Fibroblast of skin of scalp (primary cell): ENCODE results near the gene MKKS. TPM values are rescaled to one million over a fixed set of nuclear protein-coding genes. Genes with fewer than 3 reads are reported as not detected.

Experiments
- DNase-seq: peaks from one replicate; pipeline ENCODE4 v3.0.0-alpha.2; 2013
- polyA plus RNA-seq, 2 experiments: library from polyadenylated mRNA; unstranded; fragments of 120-200 nt; gene quantifications; one replicate each; pipeline ENCODE4 v1.2.1, GENCODE V29; 2013; ENCODE audit not compliant: insufficient read length in 2 of 2

The MKKS gene
- polyA plus RNA-seq (2013, experiment 1 of 2; ENCODE audit: insufficient read length) = 11.0 TPM
- 12.1 TPM for polyA plus RNA-seq (2013, experiment 2 of 2; ENCODE audit: insufficient read length)

- DNase-seq = peak; percentile 93
Observed at GRCh38 chr20:10433623-10434466, at the start of gene MKKS. MKKS (minus strand) TSS chr20:10434222; CDS start chr20:10413514, 20,708 bp downstream.

DNA sequence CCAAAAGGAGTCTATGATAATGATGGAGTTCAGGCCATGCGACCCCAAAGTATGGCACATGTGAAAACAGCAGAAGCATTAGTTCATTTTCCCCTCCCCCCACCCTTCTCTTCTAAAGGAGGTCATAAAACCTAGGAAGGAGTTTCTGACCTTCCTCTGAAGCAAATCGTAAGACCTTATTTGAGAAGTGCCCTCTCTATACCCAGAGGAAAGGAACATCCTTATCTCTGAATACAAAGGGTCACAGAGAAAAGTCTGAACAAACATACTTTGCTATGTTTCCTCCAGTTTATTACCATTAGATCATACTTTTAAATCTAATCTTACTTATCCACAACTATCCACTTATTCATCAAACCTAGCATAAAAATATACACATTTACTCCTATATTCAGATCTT, 49.7 kb upstream of the MKKS start:
- no peak for DNase-seq

GRCh38 chr20:10481676-10482075, 47.7 kb upstream of the MKKS start:
- DNase-seq = no peak

- no peak for DNase-seq
Observed at GRCh38 chr20:10478930-10479329, 44.9 kb upstream of the MKKS start.

DNA sequence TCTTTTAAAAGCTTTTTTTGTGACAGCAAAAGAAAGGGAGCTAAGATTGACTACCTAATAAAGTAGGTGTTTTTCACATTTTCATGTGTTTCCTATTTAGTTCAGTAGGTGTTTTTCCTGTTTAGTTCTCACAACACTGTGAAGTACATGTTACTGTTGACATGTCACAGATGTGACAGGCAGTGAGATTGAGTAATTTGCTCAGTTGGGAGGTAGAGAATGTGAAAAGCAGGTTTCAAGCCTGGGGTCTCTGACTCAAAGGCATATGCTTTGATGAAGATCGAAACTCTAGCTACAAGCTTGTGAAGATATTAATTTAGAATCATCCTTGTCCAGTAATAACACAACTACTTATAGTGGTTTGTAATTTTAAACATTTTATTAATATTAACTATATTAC, 44.2 kb upstream of the MKKS start:
- no peak for DNase-seq

DNA sequence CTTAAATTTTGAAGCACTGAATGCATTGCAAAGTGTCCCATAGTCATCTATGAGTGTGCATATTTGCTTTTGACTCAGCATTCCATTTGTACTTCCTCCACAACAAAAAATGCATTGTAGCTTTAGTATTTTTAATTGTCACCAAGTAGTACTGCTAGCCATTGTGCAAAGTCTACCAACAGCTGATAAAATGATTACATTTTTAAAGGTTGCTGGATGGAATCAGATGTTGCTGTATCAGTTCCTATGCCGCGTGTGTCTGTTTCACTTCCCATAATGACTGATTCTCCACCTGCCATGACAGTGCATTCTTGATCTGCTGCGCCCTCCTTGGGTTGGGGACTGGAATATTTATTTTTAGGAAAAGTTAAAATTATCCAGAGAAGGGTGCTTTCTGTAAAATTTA, 42.3 kb upstream of the MKKS start:
- peak; percentile 47 for DNase-seq

GRCh38 chr20:10475225-10475624, 41.2 kb upstream of the MKKS start:
- no peak for DNase-seq

GRCh38 chr20:10474606-10475184, 40.7 kb upstream of the MKKS start:
- peak; percentile 28 for DNase-seq

- no peak for DNase-seq
Observed at GRCh38 chr20:10472871-10473270, 38.8 kb upstream of the MKKS start.

- no peak for DNase-seq
Observed at GRCh38 chr20:10470276-10470675, 36.3 kb upstream of the MKKS start.

DNA sequence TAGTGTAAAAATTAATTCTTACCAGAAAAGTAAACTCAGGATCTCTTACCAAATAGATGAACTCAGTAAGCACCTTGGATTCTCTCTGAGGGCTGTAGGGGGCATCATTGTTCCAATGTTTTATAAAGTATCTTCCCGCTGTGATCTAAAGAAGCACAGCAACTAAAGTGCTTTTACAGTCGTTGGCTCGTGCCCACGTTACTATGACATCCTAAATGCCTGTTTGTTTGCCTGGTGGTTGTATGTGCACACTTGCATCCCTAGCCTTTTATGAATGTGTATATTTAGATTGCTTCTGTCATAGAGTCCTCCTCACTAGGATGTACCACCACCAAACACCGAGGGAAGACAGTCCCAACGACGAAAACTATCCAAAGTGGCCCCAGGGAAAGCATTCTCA, 35.6 kb upstream of the MKKS start:
- DNase-seq = peak; percentile 88

- no peak for DNase-seq
Observed at GRCh38 chr20:10469056-10469455, 35.0 kb upstream of the MKKS start.

DNA sequence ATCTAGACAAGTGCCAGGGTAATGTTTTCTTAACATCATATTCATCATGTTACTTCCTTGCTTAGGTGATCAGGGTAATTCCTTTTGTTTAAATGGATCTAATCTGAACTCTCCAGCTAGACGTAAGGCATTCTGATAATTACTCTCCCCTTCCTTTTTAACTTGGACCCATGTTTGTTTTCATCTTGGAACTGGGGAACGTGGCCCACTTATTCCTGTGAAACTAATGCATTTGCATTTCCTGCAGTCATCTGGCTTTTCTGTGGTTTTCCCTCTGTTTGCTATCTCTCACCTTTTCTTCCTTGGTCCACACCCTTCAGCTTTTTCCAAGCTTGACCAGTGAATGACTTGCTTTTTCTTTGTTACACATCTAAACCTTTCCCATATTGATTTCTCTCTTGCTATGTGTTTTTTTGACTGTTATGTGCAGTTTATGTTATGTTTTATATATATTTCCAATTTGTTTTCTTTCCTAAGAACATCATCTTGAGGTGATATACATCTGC, 34.4 kb upstream of the MKKS start:
- no peak for DNase-seq

DNA sequence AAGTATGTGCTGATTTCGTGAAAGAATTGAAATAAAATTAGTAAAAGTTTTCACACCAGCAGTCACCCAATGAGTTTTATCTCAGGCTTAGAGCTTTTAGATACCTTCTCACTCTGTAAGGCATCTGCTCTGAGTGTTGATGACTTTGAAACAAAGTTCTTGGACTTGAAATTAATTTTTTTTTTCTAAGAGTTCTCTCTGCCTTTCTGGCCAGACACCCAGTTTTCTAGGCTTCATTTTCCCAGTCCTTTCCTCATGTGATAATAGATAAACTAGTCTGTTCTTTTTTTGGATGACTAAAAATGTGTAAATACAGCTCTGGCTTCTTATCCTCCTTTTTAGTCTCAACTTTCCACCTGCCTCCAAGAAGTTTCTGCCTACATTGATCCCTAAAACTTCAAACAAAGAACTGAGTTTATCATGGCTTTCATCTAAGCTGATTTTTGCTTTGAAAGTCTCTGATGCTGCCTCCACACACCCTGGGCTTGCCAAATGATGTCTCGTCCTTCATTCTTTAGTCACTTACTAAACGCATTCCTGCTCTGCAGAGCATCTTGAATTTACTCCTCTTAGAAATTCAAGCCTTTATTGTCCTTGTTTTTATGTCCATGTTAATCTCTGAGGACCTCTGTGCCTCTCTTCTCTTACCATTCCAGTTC, 33.8 kb upstream of the MKKS start:
- peak; percentile 22 for DNase-seq

DNA sequence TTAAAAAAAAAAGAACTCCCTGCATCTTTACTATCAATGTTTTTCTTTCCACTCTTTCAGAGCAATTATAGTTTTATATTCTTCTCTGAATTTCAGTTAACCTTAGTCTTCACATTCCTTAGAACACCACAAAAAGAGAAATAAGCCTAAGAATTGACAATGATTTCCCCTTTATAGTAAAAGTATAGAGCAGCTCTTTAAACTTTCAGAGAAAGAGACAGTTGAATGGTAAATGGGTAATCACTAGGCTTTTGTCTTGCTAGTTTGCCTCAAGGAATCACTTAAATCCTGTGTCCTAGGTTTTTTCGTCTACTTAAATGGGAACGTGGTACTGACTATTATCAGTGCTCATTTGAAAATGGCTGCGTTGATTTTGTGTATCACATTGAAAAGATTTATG, 32.8 kb upstream of the MKKS start:
- no peak for DNase-seq

DNA sequence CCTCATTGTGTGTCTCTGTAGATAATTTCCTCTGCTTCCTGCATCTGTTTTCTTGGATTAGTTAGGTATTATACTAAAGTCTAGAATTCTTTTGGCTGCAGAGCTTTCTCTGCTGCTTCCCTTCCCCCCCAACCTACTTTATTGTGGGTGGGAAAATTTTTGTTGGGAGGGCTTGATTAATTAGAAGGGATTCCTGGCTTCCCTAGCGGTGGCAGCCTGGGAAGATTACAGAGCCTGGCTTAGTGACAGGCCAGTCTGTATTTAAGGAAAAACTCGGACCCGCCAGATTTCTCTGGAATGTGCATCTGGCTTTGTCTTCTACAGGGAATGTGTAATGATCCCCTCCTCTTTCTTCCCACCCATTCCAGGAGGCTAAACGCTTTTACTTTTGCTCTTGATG, 32.3 kb upstream of the MKKS start:
- DNase-seq = peak; percentile 77

GRCh38 chr20:10465135-10465534, 31.1 kb upstream of the MKKS start:
- DNase-seq = no peak

GRCh38 chr20:10463622-10464021, 29.6 kb upstream of the MKKS start:
- DNase-seq = no peak

DNA sequence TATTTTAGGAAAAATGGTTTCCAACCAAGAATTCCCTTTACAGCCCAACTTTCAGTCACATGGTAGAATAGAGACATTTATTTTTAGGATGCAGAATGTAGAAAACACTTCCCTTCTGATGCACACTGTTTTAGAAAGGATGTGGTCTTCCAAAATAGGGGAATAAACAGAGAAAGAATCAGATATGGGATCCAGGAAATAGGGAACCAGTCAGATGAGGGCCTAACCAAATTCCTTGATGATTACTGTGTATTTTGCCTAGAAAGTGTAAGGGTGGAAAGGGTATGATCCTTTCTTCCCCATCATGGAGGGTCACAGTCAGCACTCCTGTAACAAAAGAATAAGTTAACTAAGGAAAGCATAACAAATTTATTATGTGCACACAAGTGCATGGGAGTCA, 28.5 kb upstream of the MKKS start:
- DNase-seq = peak; percentile 8

DNA sequence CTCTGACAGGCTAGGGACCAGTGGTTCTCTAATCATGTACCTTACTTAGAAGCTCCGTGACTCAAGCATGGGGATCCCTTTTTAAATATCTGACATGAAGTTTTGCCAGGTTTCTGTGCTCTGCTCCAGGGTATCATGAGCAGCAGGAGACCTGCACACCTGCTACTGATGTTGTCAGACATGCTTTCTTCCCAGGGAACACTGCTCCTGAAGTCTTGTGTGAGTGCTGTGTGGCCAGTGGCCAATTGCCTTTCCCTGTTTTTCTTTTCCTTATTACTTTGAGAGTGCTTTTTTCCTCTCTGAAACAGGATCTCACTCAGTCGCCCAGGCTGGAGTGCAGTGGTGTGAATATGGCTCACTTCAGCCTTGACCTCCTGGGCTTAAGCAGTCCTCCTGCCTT, 27.5 kb upstream of the MKKS start:
- no peak for DNase-seq

GRCh38 chr20:10454151-10454750, 20.2 kb upstream of the MKKS start:
- DNase-seq = no peak

- no peak for DNase-seq
Observed at GRCh38 chr20:10453241-10453640, 19.2 kb upstream of the MKKS start.

- no peak for DNase-seq
Observed at GRCh38 chr20:10449270-10449669, 15.2 kb upstream of the MKKS start.
